Prostate gland (tissue), 2 donors: ENCODE data around the gene SLC39A11. TPM values are rescaled to one million over a fixed set of nuclear protein-coding genes. Genes with fewer than 3 reads are reported as not detected.

Experiments
- DNase-seq: peaks from one replicate; pipeline ENCODE4 v3.0.0-alpha.2; 2019; ENCODE audit warnings: low spot score
- H3K27ac ChIP-seq, 2 donors: fragments of 200-600 bp; sonication (generic); 2 replicates each; pipeline ENCODE4 v1.5.1; 2017 to 2019
- H3K27me3 ChIP-seq: fragments of 200-600 bp; sonication (generic); replicated peaks from 2 replicates; pipeline ENCODE4 v1.5.1; 2019; ENCODE audit not compliant: insufficient read depth
- H3K36me3 ChIP-seq, 2 donors: fragments of 200-600 bp; sonication (generic); 1 replicate in 1 of 2; 2 replicates in 1 of 2; pipeline versions ENCODE4 v1.5.1 to v1.8.1; 2017 to 2019
- H3K4me1 ChIP-seq: fragments of 200-600 bp; sonication (generic); replicated peaks from 2 replicates; pipeline ENCODE4 v1.5.1; 2019
- H3K4me3 ChIP-seq, 2 donors: fragments of 200-600 bp; sonication (generic); 2 replicates each; pipeline ENCODE4 v1.5.1; 2017 to 2019
- H3K9me3 ChIP-seq: fragments of 200-600 bp; sonication (generic); 2 replicates; pipeline ENCODE4 v1.5.1; 2017
- POLR2A ChIP-seq: fragments of 450-650 bp; IDR thresholded peaks from one replicate; pipeline ENCODE4 v1.6.1; 2016; ENCODE audit warnings: antibody characterized with exemption, mild to moderate bottlenecking
- POLR2AphosphoS5 ChIP-seq: sonication (generic); formaldehyde crosslinking; IDR thresholded peaks from one replicate; pipeline ENCODE4 v1.6.1; 2017; ENCODE audit warnings: antibody characterized with exemption
- WGBS: methylation state at CpG from one replicate; pipeline ENCODE4 v1.1.5; 2018; 5-methylcytosine and 5-hydroxymethylcytosine counted together
- intact Hi-C: fragments of 100-400 bp; cut with DNase I; formaldehyde crosslinking; loops from one replicate; pipeline ENCODE4 v1.14.2; 2022
- total RNA-seq, 2 donors: library from RNA; depleted of rRNA; stranded (reverse); fragments of >200 nt; gene quantifications; one replicate each; pipeline ENCODE4 v1.1.0, GENCODE V29; 2016
- TF ChIP-seq, protein P1 (sequence below), 4 experiments: fragments of 200-600 bp in 2 of 4; fragments of 450-650 bp in 2 of 4; sonication (generic) in 2 of 4; IDR thresholded peaks; 1 replicate in 3 of 4; 2 replicates in 1 of 4; pipeline ENCODE4 v1.5.1; 2016 to 2019; ENCODE audit warnings: antibody characterized with exemption in 4 of 4, mild to moderate bottlenecking in 2 of 4, moderate library complexity in 2 of 4

SLC39A11 gene
- total RNA-seq, 2 donors from 2014 or later, result 15.1 to 29.7 TPM

DNA sequence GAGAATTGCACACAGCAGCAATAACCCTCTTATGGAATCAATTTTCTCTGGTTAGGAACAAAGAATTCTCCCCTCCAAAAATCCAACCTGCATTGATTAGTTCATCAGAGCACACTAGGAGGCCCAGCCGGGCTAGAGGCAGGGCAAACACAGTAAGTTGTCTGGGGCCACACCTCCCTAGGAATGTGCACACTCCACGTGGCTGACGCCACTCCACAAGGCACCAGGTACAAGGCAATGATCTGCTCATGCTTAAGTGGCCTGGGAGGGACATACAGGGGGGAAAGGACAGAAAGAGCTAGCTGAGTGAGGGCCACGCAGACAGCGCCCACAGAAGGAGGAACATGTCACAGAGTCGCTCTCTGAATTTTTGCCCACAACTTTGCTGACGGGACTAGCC lies 107.6 kb downstream of the SLC39A11 start:
- H3K36me3 ChIP-seq, result no peaks in the 10 kb centered on the region
- TF ChIP-seq, protein P1, sequence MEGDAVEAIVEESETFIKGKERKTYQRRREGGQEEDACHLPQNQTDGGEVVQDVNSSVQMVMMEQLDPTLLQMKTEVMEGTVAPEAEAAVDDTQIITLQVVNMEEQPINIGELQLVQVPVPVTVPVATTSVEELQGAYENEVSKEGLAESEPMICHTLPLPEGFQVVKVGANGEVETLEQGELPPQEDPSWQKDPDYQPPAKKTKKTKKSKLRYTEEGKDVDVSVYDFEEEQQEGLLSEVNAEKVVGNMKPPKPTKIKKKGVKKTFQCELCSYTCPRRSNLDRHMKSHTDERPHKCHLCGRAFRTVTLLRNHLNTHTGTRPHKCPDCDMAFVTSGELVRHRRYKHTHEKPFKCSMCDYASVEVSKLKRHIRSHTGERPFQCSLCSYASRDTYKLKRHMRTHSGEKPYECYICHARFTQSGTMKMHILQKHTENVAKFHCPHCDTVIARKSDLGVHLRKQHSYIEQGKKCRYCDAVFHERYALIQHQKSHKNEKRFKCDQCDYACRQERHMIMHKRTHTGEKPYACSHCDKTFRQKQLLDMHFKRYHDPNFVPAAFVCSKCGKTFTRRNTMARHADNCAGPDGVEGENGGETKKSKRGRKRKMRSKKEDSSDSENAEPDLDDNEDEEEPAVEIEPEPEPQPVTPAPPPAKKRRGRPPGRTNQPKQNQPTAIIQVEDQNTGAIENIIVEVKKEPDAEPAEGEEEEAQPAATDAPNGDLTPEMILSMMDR (IDR thresholded peaks at IDR 0.05), result no peak
- TF ChIP-seq POLR2A, result no peak
- no peak for TF ChIP-seq POLR2AphosphoS5
- no peak for DNase-seq
- intact Hi-C loops, result loop anchor here (5.0 kb wide), 2 partner anchors 107 to 172 kb away; partner anchors contain the start of gene SLC39A11
- no peaks in the 10 kb centered on the region for H3K9me3 ChIP-seq
- H3K4me1 ChIP-seq, result no peaks in the 10 kb centered on the region
- 81% methylated on average over 7 of the region's 7 CpGs for WGBS
- no peak overlapping the region for H3K4me3 ChIP-seq
- no peaks in the 10 kb centered on the region for H3K27me3 ChIP-seq
- H3K27ac ChIP-seq, result no peak overlapping the region

DNA sequence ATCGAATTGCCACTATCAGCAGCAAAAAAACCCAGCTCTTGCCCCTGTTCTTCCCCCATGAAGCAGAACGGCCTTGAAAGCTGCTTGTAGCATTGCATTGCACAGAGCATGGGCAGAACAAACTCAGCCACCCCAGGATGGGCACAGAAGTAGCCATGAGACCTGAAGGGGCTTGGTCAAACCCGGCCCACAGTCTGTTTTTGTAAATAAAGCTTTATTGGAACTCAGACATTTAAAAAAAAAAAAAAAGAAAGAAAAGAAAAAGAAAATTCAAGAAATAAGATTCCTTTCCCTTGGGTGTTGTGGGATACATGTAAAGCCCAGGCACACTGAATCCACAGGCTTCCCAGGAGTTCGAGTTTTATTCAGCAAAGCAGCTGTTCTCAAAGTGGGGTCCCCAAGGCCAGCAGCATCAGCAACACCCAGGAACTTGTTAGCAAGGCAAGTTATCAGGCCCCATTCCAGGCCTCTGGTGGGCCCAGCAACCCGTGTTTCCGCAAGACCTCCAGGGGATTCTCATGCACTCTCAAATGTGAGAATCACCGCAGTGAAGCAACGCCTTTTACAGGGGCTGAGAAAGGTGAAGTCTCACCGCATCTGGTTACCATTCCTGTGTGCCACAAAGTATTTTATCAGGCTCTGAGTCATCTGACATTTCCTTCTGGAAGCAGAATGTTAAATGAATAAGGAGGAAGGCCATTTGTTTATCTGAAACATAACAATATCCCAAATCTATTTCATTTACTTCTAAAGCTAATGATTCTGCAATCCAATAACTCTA lies 108.2 kb downstream of the SLC39A11 start:
- H3K4me3 ChIP-seq, result no peak overlapping the region

DNA sequence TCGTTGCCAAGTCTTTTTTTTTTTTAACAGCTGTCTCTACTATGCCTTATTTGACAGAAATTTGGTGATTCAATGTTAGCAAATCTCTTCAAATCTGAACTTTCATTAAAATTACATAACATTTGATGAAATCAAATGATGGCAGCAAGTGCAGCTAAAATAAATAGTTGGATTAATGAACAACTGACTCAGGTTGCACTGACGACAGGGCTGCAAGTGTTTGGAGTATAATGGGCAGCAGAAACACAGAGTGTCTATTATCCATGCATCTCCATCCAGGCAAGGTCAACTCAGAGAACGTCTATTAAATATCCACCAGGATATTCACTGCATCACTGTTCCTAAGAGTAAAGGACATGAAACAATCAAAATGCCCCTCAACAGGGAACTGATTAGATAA lies 109.8 kb downstream of the SLC39A11 start:
- TF ChIP-seq POLR2A (no peak), POLR2AphosphoS5 (no peak)
- TF ChIP-seq, protein P1 (IDR thresholded peaks at IDR 0.05), result no peak
- Histone ChIP-seq H3K27me3 (no peaks in the 10 kb centered on the region), H3K4me1 (no peaks in the 10 kb centered on the region), H3K27ac (no peak overlapping the region), H3K4me3 (no peak overlapping the region), H3K9me3 (no peaks in the 10 kb centered on the region), H3K36me3 (no peaks in the 10 kb centered on the region)
- 66% methylated on average over 3 of the region's 3 CpGs for WGBS
- intact Hi-C loops, result loop anchor here (5.0 kb wide), 1 partner anchor 110 kb away; the partner anchor contains the start of gene SLC39A11
- DNase-seq, result no peak

More for the DNA sequence above, 108.2 kb downstream of the SLC39A11 start:
- no peaks in the 10 kb centered on the region for H3K4me1 ChIP-seq
- TF ChIP-seq POLR2A (no peak), POLR2AphosphoS5 (no peak)
- TF ChIP-seq, protein P1 (IDR thresholded peaks at IDR 0.05), result no peak
- no peak overlapping the region for H3K27ac ChIP-seq
- H3K27me3 ChIP-seq, result no peaks in the 10 kb centered on the region
- WGBS, result 76% methylated on average over 9 of the region's 9 CpGs
- H3K36me3 ChIP-seq, result no peaks in the 10 kb centered on the region
- intact Hi-C loops, result loop anchor here (5.0 kb wide), 1 partner anchor 108 kb away; the partner anchor contains the start of gene SLC39A11
- no peak for DNase-seq
- no peaks in the 10 kb centered on the region for H3K9me3 ChIP-seq

DNA sequence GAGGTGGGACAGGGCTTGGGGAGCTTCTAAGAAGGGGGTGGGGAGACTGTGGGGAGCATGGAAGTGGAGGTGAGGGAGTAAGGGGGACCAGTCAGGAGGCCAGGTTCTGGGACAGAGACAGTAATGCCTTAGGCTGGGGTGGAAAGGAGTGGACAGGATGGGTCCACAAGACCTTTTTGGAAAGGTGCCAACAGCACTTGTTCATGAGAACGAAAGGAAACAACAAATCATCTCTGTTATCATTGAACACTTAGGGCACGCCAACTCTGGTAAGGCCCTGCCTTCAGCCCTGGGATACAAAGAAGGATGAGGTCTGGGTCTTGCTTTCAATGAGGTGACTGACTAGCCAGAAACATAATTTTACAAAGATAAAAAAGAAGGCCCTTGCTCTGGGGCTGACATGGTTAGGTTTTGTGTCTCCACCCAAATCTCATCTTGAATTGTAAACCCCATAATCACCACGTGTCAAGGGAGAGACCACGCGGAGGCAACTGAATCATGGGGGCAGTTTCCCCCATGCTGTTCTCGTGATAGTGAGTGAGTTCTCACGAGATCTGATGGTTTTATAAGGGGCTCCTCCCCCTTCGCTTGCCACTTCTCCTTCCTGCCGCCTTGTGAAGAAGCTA lies 113.8 kb downstream of the SLC39A11 start:
- DNase-seq, result no peak
- no peak for TF ChIP-seq POLR2AphosphoS5
- TF ChIP-seq POLR2A, result no peak
- TF ChIP-seq, protein P1 (IDR thresholded peaks at IDR 0.05), result no peak
- H3K4me1 ChIP-seq, result no peaks in the 10 kb centered on the region
- no peaks in the 10 kb centered on the region for H3K36me3 ChIP-seq
- intact Hi-C loops, result no loop called here
- no peaks in the 10 kb centered on the region for H3K27me3 ChIP-seq
- WGBS, result 81% methylated on average over 9 of the region's 9 CpGs
- H3K9me3 ChIP-seq, result no peaks in the 10 kb centered on the region
- H3K27ac ChIP-seq, result no peak overlapping the region
- H3K4me3 ChIP-seq, result no peak overlapping the region
